GM19023 (cell line): ENCODE data around the gene FIGNL2.

Experiments
- ATAC-seq: cut with Tn5 transposase; IDR thresholded peaks from one replicate; pipeline ENCODE4 v1.9.1; 2021; ENCODE audit warnings: mild to moderate bottlenecking, moderate library complexity; ENCODE audit not compliant: unreplicated experiment

FIGNL2 gene

DNA sequence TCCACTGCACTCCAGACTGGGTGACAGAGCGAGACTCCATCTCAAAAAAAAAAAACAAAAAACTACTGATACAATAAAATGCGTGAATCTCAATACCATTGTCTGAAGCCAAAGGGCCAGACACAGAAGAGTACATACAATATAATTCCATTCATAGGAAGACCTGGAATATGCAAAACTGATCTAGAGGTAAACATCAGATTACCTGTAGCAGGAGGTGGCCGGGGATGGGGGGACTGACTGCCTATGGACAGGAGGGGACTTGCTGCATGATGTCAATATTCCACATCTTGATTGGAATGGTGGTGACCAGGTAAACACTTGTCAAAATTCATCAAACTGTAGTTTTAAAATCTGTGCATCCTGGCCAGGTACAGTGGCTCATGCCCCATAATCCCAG is 12.5 kb upstream of the FIGNL2 start:
- ATAC-seq, result no peak

DNA sequence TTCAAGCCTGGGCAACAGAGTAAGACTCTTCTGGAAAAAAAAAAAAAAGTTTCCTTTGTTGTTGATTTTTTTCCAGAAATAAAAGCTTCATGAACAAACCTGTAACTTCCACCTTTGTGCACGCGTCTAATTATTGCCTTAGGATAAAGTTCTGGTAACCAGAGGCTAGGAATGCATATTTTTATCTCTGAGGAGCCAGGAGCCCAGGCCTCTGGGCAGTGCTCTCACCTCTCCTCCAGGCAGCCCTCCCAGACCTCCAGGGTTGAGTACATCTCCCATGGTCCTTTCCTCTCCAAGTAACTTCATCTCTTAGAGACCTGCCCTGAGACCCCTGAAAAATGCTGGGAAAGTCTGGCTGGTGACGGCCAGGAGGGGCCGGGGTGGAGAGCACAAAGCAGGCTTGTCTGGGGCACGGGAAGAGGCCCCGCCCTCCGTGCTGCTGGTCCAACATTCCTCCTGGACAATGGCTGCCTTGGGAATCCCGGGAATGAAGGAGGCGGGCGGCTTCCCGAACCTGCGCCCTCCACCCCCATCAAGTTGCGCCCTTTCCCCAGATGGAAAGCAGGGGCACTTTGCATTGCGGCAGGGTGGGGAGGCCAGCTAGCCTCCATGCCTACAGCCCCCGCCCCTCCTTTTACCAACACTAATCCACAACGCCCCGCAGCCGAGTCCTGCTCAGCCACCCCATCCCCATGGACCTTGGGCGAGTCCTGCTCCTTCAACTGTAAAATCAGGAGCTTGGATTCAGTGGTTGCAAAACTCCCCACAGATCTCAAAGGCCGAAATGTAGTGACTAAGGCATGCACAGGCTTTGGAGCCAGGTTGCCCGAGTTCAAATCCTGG is 7.3 kb upstream of the FIGNL2 start:
- no peak for ATAC-seq

DNA sequence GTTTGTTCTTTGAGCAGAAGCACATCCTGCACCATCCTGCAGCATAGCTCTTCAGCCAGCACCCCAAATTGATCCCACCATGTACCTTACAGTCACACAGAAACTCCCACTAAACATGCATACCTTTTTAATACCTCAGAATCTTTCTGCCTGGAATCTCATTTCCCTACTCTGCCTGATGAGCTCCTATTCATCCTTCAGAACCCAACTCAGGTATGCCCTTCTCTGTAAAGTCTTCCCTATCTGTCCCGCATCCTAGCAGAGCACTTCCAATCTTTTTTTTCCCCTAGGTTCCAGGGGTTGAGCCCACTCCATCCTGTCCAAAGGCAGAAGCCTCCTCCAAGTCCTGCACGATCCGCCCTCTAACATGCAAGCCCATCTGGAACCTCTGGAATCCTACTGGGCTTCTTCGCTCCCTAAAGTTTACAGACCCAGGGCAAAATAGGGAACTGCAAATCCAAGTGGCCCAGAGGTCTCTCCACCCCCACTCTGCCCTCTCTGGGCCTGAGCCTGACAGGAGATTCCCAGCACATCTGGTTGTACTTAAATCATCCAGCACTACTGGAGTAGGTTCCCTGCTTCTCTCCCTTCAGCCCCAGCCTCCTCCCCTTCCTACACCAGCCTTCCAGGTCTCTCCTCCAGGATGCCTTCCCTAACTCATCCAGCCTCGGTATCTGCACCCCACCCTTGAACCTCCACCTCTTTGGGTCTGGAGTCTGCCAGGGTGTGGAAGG is 4.1 kb upstream of the FIGNL2 start:
- ATAC-seq, result no peak

DNA sequence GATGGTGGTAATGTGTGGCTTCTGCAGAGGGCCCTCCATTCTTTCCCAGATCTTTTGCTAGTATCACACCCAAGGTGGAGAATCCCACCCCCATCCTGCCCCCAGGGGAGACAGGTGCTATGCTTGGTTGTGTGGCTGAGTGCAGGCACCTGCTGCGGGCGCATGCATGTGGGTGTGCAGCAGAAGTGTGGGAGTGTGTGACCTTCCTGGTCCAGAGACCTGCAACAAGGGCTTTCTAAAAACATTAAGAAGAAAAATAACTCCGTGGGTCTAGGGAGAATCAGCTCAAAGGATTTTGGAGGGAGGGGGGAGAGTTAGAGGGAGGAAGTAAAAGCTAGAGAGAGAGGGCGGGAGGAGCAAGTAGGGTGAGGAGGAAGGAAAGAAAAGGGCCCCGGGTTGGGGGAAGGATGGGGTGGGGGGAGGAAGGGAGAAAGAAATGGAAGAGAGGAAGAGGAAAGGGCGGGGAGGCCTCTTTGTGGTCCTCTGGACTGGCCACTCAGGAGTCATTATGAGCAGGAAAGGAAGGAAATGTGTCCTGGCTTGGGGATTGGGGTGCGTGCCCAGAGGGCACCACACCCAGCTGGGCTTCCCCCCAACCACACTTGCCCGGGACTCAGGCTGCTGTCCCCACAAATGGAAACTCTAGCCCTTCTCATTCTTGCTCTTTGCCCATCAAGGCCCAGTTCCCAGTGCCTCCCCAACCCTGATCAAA is 3.1 kb upstream of the FIGNL2 start:
- no peak for ATAC-seq

DNA sequence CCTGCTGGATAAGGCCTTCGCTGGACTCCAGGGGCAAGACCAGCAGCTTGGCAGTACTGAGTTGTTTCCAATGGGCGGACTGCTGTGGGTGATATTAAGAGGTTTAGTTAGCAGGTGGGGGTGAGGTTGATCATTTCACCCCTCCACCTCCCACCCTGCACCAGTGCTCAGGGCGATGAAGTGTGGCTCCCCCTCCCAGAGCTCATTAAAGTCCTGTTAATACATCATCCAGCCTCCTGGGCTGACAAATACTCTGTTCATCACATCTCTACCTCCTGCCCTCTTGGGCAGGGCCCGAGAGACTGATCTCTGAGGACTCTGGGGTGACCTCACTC is 2.4 kb upstream of the FIGNL2 start:
- no peak for ATAC-seq

DNA sequence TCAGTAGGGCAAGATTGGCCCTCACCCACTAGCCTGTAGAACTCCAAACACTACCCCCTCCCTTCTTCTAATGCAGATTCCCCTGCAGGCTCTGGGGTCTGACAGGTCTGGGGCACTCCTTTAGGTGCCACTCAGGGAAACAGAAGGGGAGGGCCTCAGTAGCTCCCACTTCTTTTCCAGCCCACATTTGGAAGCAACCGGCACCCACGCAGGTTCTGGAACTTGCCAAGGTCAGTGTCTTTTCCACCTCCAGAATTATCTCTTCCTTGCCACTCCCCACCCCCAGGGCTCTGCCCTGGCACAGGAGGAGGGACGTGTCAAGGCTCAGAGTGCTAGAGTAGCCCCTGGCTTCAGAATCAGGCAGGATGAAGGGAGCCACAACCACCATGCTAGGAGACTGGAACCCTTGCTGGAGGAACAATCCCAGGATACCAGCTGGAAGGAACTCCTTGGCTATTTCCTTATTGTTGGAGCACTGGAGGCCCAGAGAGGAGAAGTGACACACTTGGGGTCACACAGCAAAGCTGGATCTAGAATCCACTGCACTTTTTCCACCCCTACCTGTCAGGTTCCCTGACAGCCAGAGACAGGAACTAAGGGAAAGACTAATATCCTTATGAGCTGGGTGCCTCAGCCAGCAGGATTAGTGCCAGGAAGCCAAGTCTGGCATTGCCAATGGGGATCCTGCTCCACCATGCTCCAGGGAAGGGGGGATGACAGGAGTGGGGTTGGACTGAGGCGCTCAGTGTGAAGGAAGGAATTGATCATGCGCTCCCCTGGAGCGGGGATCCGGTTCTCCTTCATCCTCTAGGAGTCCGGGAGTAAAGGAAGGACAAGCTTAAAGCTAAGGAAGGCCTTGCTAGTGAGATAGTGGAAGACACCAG is 1.8 kb upstream of the FIGNL2 start:
- ATAC-seq, result no peak

DNA sequence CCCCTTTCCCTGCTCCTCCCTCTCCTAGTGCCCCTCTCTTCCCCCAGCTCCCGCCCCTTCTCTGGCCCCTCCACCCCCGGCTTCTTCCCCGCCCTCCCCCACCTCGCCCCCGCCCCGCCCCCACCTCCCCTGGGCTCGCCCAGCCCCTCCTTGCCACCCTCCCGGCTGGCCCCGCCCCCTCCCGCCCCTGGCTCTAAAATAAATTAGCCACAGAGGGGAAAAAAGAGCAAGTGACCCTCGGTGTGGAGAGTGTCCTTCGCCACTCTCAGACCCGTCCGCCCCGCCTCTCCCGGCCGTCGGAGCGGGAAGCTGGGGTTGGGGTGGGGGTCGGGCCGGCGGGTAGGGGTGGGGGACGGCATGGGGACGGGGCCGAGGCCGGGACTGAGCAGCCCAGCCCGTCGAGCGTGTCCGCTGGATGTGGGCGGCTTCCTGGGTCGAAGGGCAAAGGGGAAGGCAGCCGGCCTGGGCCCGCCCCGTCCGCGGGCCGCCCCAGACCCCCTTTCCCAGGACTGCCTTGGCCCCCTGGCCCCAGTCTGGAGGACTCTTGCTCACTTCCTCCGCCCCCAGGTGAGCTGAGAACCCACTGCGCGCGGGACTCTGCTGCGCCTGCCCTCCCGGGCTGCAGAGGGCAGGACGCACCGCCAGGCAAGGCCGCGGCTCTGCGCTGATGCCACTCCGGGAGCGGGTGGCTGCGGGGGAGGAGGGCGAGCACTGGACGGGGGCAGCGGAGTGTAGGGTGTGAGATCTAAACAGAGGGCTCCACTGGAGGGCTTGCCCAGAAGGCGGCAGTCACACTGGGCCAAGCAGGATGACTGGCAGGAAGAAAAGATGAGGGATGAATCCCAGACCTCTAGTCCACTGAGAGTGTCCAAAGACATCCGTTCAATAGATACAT is 570 bp upstream of the FIGNL2 start:
- no peak for ATAC-seq

DNA sequence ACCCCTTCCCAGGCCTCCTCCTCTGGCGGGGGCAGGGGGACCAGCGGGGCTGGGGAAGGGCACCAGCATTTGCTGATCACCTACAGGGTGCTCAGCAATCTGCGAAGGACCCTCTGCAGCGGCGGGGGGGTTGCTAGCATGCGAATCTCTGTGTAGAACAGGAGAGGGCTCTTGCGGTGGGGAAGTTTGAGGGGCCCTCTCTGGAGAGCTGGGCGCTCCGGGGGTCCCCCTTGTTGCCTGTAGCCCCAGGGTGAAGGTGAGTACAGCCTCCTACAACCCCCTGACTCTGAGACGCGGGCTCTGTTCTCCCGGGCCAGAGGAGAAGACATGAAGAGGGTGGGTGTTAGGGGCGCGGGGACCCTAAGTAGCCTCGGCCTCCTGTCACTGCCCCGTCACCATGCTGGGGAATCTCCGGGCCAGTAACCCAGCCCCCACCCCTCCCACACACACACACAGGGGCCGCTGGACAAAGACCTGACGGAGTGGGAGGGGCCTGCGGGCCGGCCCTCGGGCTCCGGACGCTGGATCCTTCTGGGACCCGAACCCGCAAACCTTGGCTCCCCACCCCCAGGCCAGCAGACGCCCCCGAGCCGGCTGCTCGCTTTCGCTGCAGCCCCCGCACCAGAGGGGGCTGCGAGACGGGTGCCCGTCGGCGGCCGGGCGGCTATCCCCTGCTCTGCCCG is 734 bp downstream of the FIGNL2 start:
- no peak for ATAC-seq

DNA sequence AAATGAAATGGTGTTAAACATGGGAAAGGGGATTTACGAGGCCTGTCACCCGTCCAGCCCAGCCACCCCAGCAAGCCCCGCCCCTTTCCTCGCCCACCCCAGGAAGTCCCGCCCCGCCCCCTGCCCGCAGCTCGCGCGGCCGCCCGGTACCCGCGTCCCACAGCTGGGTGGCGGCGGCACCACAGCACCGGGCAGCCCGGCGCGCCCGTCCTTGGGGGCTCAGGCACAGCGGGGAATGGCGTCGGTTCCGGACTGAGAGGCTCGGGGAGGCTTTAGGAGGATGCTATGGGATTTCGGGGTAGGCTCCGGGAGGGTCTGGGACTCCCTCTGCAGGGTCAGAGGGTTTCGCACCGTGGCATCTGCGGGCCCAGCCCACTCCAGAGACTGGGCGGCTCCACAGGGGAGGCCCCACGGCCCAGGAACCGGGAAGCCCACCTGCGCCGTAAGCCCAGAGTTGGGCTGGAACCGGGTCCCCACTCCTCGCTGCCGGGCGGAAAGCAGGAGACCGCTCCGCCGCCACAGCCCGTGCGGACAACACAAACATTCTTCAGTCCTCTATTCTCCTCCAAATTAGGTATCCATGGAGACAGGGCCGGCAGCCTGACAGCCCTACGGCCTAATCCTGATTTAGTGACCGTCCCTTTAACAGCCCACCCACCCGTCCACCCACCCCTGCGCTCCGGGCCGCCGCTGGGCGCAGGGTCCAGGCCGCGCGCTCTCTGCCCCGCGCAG is 1.4 kb downstream of the FIGNL2 start:
- no peak for ATAC-seq

DNA sequence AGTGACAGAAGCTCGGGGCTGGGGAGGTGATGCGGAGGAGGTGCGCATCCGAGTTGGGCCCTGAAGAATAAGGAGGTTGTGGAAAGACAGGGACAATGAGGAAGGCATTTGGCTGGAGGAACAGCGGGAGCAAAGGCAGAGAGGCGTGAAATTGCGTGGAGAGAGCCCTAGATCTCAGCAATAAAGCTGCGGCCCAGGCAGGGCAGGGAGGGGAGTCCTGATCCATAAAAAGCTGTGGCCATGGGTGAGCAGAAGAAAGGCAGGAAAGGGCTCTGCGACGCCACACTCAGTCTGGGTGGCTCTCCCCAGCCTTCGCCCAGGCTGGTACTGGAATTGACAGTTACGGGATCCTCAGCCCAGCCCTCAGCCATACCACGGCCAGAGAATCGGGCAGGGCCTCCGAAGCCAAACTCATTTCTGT is 2.2 kb downstream of the FIGNL2 start:
- ATAC-seq, result no peak

DNA sequence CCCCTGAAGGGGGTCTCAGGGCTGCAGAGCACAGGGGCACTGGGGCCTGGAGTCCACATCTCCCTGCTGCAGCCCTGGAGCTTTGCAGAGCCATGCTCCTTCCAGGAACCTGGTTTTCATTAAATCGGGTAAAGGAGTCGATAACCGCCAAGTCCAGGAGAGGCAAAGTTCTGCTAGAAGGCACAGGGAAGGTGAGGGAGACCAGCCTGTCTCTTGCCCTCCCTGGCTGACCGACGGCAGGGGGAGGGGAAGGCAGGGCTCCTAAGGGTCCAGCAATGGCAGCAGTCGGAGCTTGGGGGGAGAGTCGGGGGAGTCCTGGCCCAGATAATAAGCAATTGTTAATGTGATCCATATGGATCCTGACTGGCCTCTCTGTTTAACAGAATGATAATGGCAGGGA is 3.0 kb downstream of the FIGNL2 start:
- ATAC-seq, result no peak

DNA sequence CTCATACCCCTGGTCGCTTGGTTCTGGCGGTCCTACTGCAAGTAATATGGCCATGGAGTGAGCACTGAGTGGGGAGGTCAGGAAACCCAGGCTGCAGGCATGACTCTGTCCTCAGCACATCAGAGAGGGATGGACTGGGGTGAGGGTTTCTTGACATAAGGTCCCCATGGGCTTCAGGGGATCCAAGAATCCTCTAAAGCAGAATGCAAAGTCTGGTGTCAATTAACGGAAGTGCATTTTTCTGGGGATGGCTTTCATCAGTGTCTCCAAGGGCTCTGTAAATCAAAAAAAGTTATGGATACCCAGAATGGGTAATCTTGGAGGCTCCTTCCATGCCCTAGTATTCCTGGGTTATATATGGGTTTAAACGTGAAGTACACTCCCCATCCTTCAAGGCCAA is 3.7 kb downstream of the FIGNL2 start:
- ATAC-seq, result no peak

DNA sequence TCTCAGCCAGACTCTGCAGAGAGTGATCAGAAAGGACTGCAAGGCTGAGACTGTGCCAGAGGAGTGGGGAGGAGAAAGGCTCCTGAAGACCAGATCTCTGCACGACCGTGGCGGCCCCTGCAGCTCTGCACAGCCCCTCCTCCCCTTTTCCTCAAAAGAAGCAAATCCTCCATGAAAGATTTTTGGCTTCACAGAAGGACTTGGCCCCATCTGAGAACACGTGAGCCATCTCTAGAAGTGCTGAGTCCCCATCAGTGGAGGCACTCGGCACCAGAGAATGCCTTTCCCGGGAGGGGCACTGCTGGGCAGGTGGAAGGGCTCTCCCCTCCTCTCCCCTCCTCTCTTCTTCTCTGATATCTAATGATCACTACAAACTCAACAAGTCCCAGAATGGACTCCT is 6.8 kb downstream of the FIGNL2 start:
- ATAC-seq, result no peak

DNA sequence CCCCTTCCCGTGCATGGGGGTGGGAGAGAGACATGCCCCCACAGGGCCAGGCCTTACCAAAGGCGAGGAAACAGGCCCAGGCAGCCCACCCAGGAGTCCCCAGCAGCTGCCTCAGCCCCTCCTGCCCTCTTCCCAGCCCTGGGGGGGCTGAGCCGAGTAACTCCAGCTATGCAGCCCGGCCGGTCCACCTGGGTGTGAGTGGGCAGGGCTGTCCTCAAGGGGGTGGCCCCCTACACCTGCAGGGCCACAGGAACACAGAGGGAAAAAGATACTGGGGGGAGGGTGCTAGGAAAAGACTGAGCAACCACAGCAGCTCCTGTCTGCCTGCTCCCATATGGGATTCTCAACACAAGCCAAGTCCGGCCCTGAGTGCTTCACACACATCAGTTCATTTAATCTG is 7.6 kb downstream of the FIGNL2 start:
- ATAC-seq, result no peak

DNA sequence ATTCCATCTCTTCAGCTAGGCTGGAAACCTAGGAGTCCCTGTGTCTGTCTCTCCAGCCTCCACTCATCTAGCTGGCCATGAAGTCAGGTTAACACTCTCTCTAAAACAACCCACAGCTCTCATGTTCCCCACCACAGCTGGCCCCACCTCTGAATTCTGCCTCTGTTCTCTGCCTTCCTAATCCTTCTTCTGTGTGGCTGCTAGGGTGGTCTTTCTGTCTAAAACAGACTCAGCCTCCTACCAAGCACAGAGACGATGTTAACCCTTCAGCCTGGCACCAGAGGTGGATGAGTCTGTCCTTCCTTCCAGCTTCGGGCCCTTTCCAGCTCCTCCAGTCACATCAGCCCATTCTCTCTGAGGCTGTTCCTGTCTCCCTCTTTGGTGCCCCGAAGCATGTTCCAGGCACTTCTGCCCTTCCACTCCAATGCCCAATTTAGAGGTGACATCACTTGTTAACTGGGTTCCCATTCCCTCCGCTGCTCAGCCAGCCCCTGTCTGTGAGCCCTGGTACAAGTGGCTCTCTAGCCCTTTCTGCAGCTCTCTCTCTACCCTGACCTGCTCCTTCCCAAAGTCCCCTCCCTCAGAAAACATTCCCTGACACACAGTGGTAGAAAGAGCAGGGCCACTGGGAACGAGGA is 9.1 kb downstream of the FIGNL2 start:
- ATAC-seq, result no peak

DNA sequence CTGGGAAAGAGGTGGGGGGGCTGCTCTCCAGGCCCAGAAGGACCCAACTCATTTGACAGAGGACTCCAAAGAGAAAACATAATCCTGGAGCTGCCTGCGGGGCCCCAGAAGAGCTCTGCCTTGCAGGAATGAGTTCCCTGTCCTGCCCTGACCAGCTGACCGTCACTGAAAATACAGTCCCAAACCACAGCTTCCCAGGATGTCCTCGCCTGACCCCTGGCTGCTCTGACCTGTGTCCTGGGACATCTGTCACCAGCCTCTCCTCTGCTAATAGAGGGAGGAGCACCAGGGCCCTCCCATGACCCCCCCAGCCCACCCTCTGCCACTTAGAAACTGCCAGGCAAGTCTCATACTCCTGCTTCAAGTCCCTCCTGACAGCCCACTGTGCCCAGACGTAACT is 9.8 kb downstream of the FIGNL2 start:
- no peak for ATAC-seq

DNA sequence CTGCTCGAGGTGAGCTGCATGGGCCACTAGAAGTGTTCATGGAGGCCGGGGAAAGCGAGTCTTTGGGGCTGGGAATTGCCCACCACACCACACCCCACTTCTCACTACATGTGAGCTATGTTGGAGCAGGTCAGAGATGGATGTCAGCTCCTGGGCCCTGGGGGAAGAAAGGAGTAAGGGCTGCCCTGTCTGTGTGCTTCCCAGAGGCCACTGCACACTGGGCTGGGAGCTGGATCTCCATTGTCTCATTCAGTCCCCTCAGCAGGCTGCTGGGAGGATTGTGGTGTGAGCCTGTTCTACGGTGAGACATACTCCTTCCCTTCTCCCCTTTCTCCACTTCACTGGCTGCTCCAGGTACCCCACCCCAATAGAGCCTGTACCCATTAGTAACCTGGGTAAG is 10.5 kb downstream of the FIGNL2 start:
- no peak for ATAC-seq

DNA sequence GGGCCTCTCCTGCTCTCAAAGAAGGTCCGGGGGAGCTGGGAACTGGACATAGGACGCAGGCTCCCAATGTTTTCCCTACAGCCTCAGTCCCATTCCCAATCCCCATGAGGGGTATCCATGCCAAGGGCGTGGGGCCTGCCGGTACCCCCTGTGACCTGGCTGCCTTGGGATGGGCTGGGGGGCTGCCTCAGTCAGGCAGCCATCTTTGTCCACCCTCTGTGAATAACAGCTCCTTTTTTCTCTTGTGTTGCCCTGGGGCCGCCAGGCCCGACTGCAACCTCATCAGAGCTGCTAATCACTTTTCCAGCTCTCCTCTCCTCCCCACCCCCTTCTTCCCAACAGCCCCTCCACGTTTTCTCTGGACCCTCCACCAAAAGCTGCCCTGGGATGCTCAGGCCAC is 11.2 kb downstream of the FIGNL2 start:
- no peak for ATAC-seq
